PFSK-1 (cell line): ENCODE data around the gene FASN.

Experiments used
- FOXP2 ChIP-seq: optimal IDR thresholded peaks from 2 replicates; pipeline ENCODE3; 2011; ENCODE audit warnings: borderline replicate concordance, control low read depth, inconsistent platforms; ENCODE audit not compliant: insufficient read depth; ENCODE audit errors: extremely low read length, extremely low read depth
- POLR2AphosphoS5 ChIP-seq: IDR thresholded peaks from 2 replicates; pipeline ENCODE4 v1.6.1; 2012; ENCODE audit warnings: low read depth, mild to moderate bottlenecking, control low read depth, low read length, moderate library complexity
- REST ChIP-seq, 2 experiments: IDR thresholded peaks; 2 replicates each; pipeline versions ENCODE4 v1.6.1 to v1.8.0; 2011 to 2012; ENCODE audit warnings: low read depth in 2 of 2, low read length in 2 of 2, control low read depth in 1 of 2, inconsistent platforms in 1 of 2, mild to moderate bottlenecking in 1 of 2, moderate library complexity in 1 of 2; ENCODE audit not compliant: insufficient read depth in 1 of 2
- SIN3A ChIP-seq: IDR thresholded peaks from 2 replicates; pipeline ENCODE4 v1.6.1; 2012; ENCODE audit warnings: mild to moderate bottlenecking, low read length, moderate library complexity, borderline replicate concordance; ENCODE audit not compliant: insufficient read depth
- TAF1 ChIP-seq: IDR thresholded peaks from 2 replicates; pipeline ENCODE4 v1.6.1; 2012; ENCODE audit warnings: low read length, control low read depth, borderline replicate concordance; ENCODE audit not compliant: insufficient read depth

FASN gene

DNA sequence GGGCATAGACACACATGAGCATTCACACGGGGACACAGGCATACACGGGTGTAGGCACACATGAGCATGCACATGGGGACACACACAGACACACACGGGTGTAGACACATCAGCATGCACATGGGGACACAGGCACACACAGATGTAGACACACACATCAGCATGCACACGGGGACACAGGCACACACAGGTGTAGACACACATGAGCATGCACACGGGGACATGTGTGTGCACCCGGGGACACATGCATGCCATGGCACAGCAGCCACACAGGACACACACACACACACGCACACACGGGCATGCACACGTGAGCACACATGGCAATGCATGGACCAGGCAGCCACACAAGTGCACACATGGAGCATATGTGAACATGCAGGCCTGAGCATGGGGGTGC, 55.4 kb downstream of the FASN start:
- no peak for TF ChIP-seq FOXP2
- no peak for TF ChIP-seq SIN3A
- TF ChIP-seq POLR2AphosphoS5, result no peak
- no peak for TF ChIP-seq TAF1
- no peak for TF ChIP-seq REST (IDR thresholded peaks at IDR 0.05; ENCODE audit: insufficient read depth in 1 of 2, low read depth in 2 of 2, low read length in 2 of 2)

DNA sequence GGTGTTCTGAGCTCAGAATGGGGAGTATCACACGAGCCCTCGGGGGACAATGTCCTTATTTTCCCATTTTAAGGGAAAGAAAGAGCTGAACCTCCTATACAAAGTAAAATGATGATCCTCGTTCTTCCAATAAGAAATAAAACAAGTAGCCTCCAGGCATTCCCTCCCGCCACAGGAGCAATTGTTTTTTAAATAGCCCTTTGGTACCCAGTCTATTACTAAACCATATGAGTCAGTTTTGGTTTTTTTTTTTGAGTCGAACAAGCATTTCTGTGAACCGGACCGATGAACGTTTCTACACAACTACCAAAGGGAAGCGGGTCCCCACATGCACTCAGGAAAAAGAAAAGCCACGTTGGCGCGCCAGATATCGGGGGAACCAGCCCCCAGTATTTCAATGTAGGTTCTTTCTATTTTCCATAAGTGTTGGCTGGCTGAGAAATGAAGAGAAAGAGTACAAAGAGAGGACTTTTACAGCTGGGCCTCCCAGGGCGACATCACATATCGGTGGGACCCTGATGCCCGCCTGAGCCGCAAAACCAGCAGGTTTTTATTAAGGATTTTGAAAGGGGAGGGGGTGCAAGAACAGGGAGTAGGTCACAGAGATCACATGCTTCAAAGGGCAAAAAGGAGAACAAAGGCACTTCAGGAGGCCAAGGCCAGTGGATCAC, 56.8 kb downstream of the FASN start:
- TF ChIP-seq POLR2AphosphoS5 (no peak), TAF1 (no peak), FOXP2 (no peak)

GRCh38 chr17:82039695-82040299, 58.2 kb downstream of the FASN start:
- TF ChIP-seq FOXP2 (no peak), POLR2AphosphoS5 (no peak), REST (IDR thresholded peaks at IDR 0.05; ENCODE audit: insufficient read depth in 1 of 2, low read depth in 2 of 2, low read length in 2 of 2) (no peak), TAF1 (no peak), SIN3A (no peak)

DNA sequence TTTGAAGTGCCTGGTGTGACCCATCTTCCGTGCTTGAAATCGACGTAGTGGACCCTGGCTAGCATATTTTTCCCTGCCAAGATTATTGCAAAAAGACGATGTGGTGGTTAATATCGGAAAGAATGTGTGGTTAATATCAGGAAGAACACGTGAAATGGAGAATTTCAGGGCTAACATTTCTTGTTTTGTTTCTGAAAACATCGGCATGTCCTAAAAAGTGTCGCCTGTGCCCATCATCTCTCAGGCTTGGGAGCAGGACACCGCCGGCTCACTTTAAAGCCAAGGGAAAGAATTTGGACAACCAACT, 60.2 kb downstream of the FASN start:
- TF ChIP-seq TAF1, result no peak
- TF ChIP-seq SIN3A, result no peak
- no peak for TF ChIP-seq FOXP2
- no peak for TF ChIP-seq REST (IDR thresholded peaks at IDR 0.05; ENCODE audit: insufficient read depth in 1 of 2, low read depth in 2 of 2, low read length in 2 of 2)
- no peak for TF ChIP-seq POLR2AphosphoS5

GRCh38 chr17:82037092-82037888, 60.7 kb downstream of the FASN start, which contains the start of gene DCXR:
Gene DCXR, minus strand, starts transcription at chr17:82037697. Its CDS starts 15 bp downstream, at chr17:82037682.
- TF ChIP-seq FOXP2 (peak; percentile 54), REST (IDR thresholded peaks at IDR 0.05; ENCODE audit: insufficient read depth in 1 of 2, low read depth in 2 of 2, low read length in 2 of 2) (0 out of 4 replicates have a peak, but pooled peaks of 1 of the 2 experiments have one; percentile 36), TAF1 (peak; percentile 70; the same call in 1 of the 2 replicates), POLR2AphosphoS5 (peak; percentile 99), SIN3A (peak; percentile 92; the same call in 1 of the 2 replicates)
